RWPE2 (cell line): ENCODE results near the gene PDE7B.

Experiments used
- ATAC-seq: fragments of 200-7000 bp; cut with Tn5 transposase; 3 replicates; pipeline ENCODE4 v1.9.1; 2021; ENCODE audit warnings: low read depth
- DNase-seq: peaks from one replicate; pipeline ENCODE4 v3.0.0-alpha.2; 2020; ENCODE audit warnings: low spot score
- H3K27ac ChIP-seq: fragments of 450-650 bp; 2 replicates; pipeline ENCODE4 v1.5.1; 2017; ENCODE audit warnings: mild to moderate bottlenecking; ENCODE audit not compliant: poor library complexity, severe bottlenecking
- H3K27me3 ChIP-seq: fragments of 250-450 bp; sonication (Bioruptor Pico); 2 replicates; pipeline ENCODE4 v1.5.1; 2021; ENCODE audit warnings: mild to moderate bottlenecking, moderate library complexity; ENCODE audit not compliant: insufficient read depth, poor library complexity, severe bottlenecking
- H3K36me3 ChIP-seq: fragments of 250-450 bp; sonication (Bioruptor Pico); 2 replicates; pipeline ENCODE4 v1.5.1; 2020; ENCODE audit warnings: low read depth, mild to moderate bottlenecking, moderate library complexity
- H3K4me1 ChIP-seq: fragments of 250-450 bp; sonication (Bioruptor Pico); 2 replicates; pipeline ENCODE4 v1.5.1; 2021; ENCODE audit warnings: mild to moderate bottlenecking, moderate library complexity; ENCODE audit not compliant: insufficient read depth, poor library complexity, severe bottlenecking
- H3K4me3 ChIP-seq: fragments of 250-450 bp; sonication (Bioruptor Pico); 2 replicates; pipeline ENCODE4 v1.5.1; 2021; ENCODE audit warnings: mild to moderate bottlenecking, moderate library complexity; ENCODE audit not compliant: severe bottlenecking
- H3K9me3 ChIP-seq: fragments of 250-450 bp; sonication (Bioruptor Pico); 2 replicates; pipeline ENCODE4 v1.5.1; 2021; ENCODE audit warnings: mild to moderate bottlenecking, moderate library complexity; ENCODE audit not compliant: severe bottlenecking
- TF ChIP-seq, protein P1 (sequence below): fragments of 450-650 bp; IDR thresholded peaks from one replicate; pipeline ENCODE4 v1.5.1; 2017; ENCODE audit warnings: mild to moderate bottlenecking, moderate library complexity; ENCODE audit not compliant: poor library complexity, severe bottlenecking

The PDE7B gene

DNA sequence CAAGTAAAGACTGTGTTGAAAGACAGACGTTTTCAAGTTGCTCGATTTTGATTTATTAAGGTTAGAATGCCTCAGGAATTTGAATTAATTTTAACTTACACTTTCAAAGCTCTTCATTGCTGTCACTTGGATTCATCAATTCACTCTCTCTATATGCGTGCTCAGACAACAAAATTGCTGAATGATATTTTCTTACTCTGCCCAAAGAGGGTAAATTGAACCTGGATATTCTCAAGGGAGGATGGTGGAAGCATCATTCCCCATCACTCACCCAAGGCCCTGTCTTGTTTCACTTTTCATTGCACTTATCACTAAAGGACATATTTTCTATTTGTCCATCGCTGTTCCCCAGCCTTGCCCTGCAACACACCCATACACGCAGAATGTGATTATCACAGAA is 102.3 kb downstream of the PDE7B start:
- ATAC-seq, result no peak
- TF ChIP-seq, protein P1, sequence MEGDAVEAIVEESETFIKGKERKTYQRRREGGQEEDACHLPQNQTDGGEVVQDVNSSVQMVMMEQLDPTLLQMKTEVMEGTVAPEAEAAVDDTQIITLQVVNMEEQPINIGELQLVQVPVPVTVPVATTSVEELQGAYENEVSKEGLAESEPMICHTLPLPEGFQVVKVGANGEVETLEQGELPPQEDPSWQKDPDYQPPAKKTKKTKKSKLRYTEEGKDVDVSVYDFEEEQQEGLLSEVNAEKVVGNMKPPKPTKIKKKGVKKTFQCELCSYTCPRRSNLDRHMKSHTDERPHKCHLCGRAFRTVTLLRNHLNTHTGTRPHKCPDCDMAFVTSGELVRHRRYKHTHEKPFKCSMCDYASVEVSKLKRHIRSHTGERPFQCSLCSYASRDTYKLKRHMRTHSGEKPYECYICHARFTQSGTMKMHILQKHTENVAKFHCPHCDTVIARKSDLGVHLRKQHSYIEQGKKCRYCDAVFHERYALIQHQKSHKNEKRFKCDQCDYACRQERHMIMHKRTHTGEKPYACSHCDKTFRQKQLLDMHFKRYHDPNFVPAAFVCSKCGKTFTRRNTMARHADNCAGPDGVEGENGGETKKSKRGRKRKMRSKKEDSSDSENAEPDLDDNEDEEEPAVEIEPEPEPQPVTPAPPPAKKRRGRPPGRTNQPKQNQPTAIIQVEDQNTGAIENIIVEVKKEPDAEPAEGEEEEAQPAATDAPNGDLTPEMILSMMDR, result no peak

DNA sequence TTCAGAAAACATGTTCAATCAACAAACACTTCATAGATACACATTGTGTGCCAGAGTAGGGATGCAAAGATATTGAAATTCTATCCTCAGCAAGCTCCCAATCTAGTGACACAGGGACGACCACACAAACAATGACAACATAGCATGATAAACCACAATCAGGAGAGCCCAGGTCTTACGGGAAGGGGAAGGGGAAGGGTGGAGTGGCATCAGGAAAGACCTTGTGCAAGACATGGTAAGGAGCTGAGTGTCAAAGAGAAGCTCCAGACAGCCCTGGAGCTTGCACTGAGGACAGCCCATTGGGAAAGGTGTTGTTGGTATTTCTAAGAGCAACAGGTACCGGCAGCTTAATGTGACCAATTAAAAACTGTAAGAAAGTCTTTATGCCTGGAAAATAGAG is 103.6 kb downstream of the PDE7B start:
- H3K27me3 ChIP-seq, result no peaks in the 10 kb centered on the region
- H3K27ac ChIP-seq, result no peak overlapping the region
- H3K4me1 ChIP-seq, result no peaks in the 10 kb centered on the region
- H3K4me3 ChIP-seq, result no peak overlapping the region
- TF ChIP-seq, protein P1, result no peak
- DNase-seq, result no peak
- no peaks in the 10 kb centered on the region for H3K36me3 ChIP-seq
- no peak for ATAC-seq
- H3K9me3 ChIP-seq, result no peaks in the 10 kb centered on the region

More for the DNA sequence above, 102.3 kb downstream of the PDE7B start:
- DNase-seq, result no peak
- H3K4me1 ChIP-seq, result no peaks in the 10 kb centered on the region
- H3K27me3 ChIP-seq, result no peaks in the 10 kb centered on the region
- H3K4me3 ChIP-seq, result no peak overlapping the region
- no peaks in the 10 kb centered on the region for H3K36me3 ChIP-seq
- H3K9me3 ChIP-seq, result no peaks in the 10 kb centered on the region
- H3K27ac ChIP-seq, result no peak overlapping the region

GRCh38 chr6:135962731-135963130 is 111.2 kb downstream of the PDE7B start:
- H3K27ac ChIP-seq, result no peak overlapping the region
- H3K4me3 ChIP-seq, result no peak overlapping the region
- DNase-seq (no peak), ATAC-seq (no peak)
- TF ChIP-seq, protein P1, result no peak
- H3K9me3 ChIP-seq, result no peaks in the 10 kb centered on the region
- no peaks in the 10 kb centered on the region for H3K4me1 ChIP-seq
- H3K27me3 ChIP-seq, result no peaks in the 10 kb centered on the region
- H3K36me3 ChIP-seq, result no peaks in the 10 kb centered on the region

DNA sequence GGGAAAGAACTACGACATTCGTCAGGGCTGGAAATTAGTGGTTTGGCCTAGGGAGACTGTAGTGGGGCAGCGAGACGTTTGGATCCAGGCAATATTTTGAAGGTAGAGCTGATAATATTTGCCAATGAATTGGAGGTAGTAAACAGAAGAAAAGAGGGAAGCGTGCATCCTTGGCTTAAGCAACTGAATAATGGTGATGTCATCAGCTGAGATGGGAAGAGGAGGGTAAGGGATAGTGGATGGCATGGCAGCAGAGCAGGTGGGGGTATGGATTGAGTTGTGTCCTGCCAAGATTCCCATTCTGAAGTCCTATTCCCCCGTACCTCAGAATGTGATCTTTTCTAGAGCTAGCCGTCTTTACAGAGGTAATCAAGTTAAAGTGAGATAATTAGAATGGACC is 119.2 kb downstream of the PDE7B start:
- no peaks in the 10 kb centered on the region for H3K9me3 ChIP-seq
- no peaks in the 10 kb centered on the region for H3K36me3 ChIP-seq
- H3K27ac ChIP-seq, result no peak overlapping the region
- H3K4me1 ChIP-seq, result no peaks in the 10 kb centered on the region
- DNase-seq, result no peak
- ATAC-seq, result no peak
- TF ChIP-seq, protein P1, result no peak
- no peak overlapping the region for H3K4me3 ChIP-seq
- no peaks in the 10 kb centered on the region for H3K27me3 ChIP-seq

- Histone ChIP-seq H3K27ac (no peak overlapping the region), H3K4me3 (no peak overlapping the region), H3K36me3 (no peaks in the 10 kb centered on the region), H3K9me3 (no peaks in the 10 kb centered on the region), H3K27me3 (no peaks in the 10 kb centered on the region), H3K4me1 (no peaks in the 10 kb centered on the region)
- TF ChIP-seq, protein P1, result no peak
- no peak for ATAC-seq
- DNase-seq, result no peak
These were observed 119.8 kb downstream of the PDE7B start for GRCh38 chr6:135971351-135971750.
